ENCODE results near the gene MAK.
"Not testable (repeated sequence)": the region's sequence is repeated elsewhere in the genome, so short reads cannot be mapped to it uniquely, and the experiment has no call there.

The MAK gene

GRCh38 chr6:10852361-10852960 is 14.1 kb upstream of the MAK start:
- DNase-seq, result no peak

DNA sequence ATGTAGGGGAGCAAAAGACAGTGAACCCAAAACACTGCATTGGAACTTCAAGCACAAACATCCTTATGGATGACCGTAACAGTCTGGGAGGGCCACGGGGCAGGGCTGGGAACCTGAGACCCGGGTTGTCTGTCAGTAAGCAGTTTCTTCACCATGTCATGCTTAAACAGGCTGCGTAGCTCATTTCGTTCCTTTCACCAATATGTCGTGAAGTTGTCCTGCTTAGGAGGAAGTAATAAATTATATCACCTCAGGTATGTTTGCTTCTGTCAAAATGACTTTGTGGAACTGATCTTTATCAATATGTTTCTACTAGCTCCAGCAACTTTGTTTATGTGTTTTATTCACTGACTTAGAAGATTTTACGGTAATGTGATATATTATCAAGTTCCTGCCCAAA is 12.4 kb upstream of the MAK start:
- DNase-seq, result no peak

DNA sequence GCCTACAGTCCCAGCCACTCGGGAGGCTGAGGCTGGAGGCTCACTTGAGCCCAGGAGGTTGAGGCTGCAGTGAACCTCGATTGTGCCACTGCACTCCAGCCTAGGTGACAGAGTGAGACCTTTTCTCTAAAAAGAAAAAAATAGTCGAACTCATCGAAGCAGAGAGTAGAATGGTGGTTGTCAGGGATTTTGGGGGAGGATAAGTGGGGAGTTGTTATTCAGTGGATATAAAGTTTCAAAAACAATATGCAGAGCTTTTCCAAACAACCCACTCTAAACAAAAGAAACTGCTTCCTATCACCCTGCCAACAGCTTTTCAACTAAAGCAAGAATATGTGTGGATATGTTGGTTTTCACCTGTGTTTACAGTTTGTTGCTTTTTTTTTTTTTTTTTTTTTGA is 11.6 kb upstream of the MAK start:
- DNase-seq, result no peak

GRCh38 chr6:10847684-10848083 is 9.3 kb upstream of the MAK start:
- no peak for DNase-seq

GRCh38 chr6:10843554-10843953 is 5.2 kb upstream of the MAK start:
- DNase-seq, result no peak

DNA sequence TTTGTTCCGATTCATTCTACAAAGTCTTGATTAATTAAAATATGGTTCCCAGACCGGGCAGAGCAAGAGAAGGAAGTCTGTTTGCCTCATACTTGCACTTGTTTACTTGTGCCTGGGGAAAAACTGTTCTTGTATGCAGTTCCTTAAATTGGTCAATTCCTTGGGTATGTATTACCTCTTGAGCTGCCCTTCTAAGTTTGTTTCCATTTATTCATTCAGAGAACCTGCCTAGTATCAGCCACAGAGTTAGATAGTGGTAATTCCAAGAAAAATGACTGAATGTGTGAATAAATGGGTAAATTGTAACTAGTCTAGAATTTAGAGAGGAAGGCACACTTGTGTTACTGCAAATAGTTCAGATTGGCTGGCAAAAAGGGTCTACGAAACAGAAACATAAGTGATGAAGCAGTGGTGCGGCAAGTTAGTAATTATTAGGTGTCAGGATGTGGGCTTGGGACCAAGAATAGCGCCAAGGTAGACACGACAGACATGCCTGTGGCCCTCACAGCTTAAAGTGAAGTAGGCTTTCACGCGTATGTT is 525 bp upstream of the MAK start:
- DNase-seq, result no peak

GRCh38 chr6:10837622-10837994 is 731 bp downstream of the MAK start:
- DNase-seq, result no peak

DNA sequence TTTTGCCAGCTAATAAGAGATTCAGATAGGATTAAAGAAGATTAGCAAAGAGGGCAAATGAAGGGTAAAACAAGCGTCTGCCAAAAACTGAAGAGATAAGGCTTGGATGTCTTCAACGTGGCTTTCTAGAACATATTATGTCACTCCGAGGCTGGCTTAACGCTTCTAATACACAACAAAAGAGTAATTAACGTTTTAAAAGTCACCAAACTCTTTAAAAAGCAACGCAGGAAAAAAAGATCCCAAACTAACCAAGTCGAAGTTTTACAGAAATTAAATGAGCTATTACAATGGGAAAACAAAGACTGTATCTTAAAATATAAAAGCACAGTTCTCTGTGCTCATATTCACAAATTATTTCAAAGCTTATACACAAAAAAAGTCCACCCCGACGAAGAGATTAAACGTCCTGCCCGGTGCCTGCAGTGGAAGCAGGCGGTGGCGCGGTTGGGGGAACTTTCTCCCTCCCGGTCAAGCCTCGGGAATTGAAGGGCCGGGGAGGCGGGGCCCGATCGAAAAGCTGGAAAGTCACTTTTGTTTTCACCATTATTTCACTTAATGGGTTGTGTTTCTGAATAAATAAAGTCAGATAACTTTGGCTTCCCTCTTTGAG is 1.2 kb downstream of the MAK start:
- no peak for DNase-seq

GRCh38 chr6:10834823-10835222 is 3.5 kb downstream of the MAK start:
- no peak for DNase-seq

DNA sequence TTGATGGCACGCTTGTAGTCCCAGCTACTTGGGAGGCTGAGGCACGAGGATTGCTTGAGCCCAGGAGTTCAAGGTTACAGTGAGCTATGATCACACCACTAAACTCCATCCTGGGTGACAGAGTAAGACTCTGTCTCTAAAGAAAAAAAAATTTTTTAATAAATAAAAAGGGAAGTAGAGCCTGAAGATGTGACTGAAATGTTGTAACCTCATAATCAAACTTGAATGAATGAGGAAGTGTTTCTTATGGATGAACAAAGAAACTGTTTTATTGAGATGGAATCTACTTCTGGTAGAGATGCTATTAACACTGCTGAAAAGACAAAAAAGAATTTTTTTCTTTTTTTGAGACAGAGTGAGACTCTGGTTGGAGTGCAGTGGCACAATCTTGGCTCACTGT is 6.7 kb downstream of the MAK start:
- DNase-seq, result no peak

DNA sequence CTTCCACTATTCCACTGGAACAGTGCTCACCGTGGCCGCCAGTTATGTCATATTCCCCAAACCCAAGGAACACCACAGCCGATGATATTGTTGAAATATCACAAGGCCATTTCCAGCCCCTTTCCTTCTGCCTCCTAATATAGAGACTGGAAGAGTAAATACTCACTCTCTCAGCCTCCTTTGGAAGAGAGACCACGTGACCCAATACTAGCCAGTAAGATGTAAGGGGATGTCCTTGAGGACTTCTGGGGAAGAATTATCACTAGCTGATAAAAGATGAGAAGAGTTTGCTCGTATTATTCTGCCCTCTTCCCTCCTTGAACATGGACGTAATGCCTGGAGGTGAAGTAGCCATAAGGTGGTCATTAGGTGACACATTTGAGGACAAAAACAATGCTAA is 13.5 kb downstream of the MAK start:
- no peak for DNase-seq

DNA sequence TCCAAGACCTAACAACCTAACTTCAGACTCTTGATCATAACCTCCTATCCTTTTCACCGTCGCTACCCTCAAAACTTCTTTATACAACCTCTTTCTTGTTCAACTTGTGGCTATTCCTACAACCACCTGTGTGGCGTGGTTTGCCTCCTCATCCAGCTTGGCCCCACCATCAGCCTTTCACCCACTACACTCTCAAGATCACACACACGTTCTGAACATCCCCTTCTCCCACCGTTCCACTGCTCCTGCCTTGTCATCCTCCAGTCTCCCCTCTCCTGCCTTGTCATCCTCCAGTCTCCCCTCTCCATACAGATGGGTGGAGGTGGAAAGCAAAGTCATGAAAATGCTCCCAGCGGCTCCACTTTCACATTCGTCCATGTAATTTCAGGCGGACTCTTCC is 14.0 kb downstream of the MAK start:
- no peak for DNase-seq

DNA sequence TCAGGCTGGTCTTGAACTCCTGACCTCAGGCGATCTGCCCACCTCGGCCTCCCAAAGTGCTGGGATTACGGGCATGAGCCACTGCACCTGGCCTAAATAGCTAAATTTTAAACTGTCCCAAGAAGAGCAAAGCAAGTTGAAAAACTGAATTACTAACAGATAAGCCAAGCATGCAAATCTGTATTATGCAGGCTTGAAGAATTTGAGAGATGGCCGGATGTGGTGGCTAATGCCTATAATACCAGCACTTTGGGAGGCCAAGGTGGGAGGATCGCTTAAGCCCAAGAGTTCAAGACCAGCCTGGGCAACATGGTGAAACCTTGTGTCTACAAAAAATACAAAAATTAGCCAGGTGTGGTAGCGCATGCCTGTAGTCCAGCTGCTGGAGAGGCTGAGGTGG is 24.2 kb downstream of the MAK start:
- DNase-seq, result not testable (repeated sequence)

DNA sequence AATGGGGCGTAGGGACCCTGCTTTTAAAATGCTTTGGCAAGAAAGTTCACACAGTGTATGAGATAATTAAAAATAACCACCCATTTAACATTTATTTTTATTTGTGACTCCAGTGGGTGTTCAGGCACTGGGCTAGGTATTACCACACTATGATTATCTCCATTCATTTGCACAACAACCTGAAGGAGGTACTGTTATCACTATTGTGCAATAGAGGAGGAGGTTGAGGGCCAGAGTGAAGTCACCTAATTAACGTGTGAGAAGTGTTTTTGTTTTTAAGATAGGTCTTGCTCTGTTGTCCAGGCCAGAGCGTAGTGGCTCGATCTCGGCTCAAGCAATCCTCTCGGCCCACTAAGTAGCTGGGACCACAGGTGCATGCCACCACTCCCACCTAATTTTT is 29.2 kb downstream of the MAK start:
- no peak for DNase-seq

DNA sequence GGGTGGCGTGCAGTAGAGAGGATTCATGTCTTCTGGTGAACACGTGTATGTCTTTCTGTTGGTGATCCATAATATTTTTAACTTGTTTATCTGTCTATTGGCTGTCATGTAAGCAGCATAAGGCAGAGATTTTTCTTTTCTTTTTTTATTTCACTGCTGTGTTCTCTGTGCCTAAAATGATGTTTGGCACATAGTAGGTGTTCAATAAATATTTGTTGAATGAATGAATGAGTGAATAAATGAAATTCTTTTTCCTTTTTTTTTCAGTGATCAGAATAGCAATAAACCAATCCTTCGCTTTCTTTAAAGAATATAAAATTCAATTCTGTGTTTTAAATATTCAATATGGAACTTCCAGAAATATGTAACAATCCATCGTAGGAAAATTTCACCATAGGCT is 30.0 kb downstream of the MAK start:
- no peak for DNase-seq

GRCh38 chr6:10801224-10801848 is 37.0 kb downstream of the MAK start:
- DNase-seq, result peak; percentile 46

DNA sequence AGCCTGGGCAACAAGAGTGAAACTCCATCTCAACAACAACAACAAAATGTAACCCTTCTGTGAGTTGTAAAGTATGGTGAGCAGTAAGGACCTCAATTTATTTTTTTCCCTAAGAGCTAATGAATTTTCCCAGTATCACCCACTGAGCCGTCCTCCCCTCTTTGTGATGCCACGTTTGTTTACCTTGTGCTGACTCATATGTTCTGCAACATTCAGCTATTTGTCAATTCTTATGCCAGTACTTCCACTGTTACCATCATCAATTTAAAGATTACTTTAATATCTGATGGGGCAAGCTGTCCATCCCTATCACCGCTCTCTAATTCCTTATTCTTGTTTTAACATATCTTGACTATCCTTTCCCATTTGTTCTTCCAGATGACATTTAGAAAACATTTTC is 37.5 kb downstream of the MAK start:
- no peak for DNase-seq

- no peak for DNase-seq
These were observed 44.1 kb downstream of the MAK start for GRCh38 chr6:10794239-10794638.

DNA sequence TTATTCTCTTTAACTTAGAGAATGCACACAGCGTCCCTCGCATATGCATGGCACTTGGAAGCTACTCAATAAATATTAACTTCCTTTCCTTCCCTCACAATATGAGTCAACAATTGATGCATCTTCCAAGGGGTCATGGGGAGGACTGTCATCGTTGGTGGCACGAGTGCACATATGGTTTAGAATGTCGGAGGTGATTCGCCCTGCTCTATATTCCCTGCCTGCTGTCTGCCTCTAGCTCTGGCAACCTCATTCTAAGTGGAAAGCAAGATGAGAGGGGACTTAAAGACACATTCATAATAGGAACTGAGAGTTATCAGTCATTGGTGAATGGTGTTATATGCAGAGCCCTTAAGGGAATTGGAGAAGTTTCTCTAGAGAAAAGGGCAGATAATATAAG is 44.6 kb downstream of the MAK start:
- DNase-seq, result no peak

GRCh38 chr6:10793035-10793434 is 45.3 kb downstream of the MAK start:
- DNase-seq, result no peak

GRCh38 chr6:10792101-10792500 is 46.2 kb downstream of the MAK start:
- DNase-seq, result no peak

DNA sequence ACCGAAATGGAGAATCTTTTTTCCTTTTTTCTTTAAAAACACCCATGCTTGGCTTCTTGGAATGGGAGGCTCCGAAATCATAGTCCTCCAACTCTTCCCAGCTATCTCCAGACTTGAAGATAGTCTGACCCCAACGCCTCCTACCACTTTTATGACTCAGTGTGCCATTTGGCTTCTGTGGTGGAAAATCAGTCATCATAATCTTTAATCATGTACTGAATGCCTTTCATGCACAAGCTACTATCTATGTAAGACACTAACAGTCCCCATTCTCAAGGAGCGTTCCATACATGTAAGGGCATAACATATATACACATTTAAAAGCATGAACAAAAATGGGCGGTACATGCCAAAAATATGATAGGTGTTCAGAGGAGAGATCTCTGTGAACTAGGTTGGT is 46.7 kb downstream of the MAK start:
- no peak for DNase-seq

GRCh38 chr6:10779076-10779475 is 59.3 kb downstream of the MAK start:
- no peak for DNase-seq

DNA sequence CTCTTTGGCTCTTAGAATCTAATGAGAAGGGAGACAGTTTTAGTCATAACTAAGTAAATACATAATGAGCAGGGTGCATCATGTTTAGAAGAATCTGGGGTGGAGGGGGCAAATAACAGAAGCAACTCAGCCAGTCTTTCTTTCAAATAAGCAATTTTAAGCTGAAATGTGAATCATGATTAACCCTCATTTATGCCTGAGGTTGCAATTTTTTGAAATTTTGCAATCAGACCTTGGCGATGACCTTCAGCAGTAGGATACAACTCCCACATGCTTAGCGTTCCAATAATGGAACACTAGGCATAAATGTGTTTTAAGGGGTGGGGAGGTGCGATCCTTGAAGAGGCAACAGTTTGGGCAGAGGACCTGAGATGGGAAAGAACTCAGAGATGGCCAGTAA is 60.1 kb downstream of the MAK start:
- DNase-seq, result no peak
